ENCODE results near the gene MRPL24.
"Not testable (repeated sequence)": the region's sequence is repeated elsewhere in the genome, so short reads cannot be mapped to it uniquely, and the experiment has no call there.

Gene MRPL24

GRCh38 chr1:156760092-156760795 lies 19.4 kb upstream of the MRPL24 start:
- no peak for DNase-seq (ENCODE audit: low spot score)

GRCh38 chr1:156757572-156758253 lies 16.8 kb upstream of the MRPL24 start:
- DNase-seq (ENCODE audit: low spot score), result not testable (repeated sequence)

DNA sequence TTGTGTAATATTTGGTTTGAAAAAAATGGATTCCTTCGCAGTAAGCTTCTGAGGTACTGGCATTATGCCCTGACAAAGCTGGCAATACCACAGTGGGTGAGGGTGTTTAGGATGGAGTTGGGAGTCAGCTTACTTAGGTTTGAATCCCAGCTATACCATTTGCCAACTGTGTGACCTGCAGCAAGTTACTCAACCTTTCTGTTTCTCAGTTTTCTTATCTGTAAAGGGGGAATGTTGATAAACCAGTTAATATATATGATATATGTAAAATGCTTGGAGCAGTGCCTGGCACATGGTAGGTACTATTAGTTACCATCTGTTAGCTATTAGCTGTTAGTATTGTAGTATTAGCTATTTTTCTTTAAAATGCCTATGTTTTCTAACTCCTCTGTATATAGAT lies 15.5 kb upstream of the MRPL24 start:
- no peak for DNase-seq (ENCODE audit: low spot score)

- no peak for DNase-seq (ENCODE audit: low spot score)
These were observed 14.7 kb upstream of the MRPL24 start for GRCh38 chr1:156755527-156755950.

DNA sequence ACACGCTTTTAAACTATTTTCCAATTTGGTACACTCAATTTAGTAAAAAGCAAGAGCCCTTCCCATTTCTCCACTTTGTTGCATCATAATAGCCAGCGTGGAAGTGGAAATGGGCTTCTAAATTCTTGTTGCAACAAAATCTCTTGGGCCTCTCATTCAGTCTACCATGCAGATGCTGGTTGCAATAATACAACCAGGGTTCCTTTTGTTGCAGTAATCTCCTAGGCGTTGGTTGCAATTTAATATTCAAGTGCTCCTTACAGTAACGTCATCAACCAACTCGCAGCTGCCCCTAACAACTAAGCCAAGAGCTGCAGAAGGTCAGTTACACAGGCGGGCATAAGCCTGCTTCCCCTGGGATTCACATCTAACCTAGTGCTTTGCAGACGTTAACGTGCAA lies 13.3 kb upstream of the MRPL24 start:
- no peak for DNase-seq (ENCODE audit: low spot score)

DNA sequence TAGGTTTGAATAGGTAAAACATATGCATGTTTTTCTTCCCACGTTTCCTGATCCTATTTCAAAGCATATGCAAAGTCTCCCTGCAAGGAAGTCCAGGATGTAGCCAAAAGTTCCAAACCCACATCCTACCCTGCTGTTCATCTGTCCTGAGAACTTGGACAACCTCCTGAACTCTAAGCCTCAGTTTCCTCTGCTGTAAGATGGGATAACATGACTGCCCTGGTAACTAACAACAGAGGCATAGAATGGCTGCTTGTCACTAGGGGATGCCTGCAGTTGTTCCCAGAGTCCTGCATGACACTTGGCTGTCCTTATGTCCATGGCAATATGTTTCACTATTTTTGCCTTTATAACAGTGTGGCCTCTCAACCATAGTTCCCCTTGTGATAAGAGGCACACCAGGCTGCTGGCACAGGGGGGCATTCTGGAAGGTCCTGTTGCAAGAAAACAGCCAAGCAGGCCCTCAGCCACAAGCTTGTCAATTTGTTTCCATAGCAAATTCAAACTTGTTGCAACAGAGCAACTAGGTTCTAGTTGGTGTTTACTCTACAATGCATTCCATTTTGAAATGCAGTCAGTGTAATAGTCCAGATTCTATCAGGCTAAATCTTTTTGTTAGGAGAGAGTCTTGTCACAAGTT lies 12.1 kb upstream of the MRPL24 start:
- peak; percentile 36 for DNase-seq (ENCODE audit: low spot score)

- DNase-seq (ENCODE audit: low spot score), result peak; percentile 93
These were observed 11.0 kb upstream of the MRPL24 start for GRCh38 chr1:156751757-156752481.

DNA sequence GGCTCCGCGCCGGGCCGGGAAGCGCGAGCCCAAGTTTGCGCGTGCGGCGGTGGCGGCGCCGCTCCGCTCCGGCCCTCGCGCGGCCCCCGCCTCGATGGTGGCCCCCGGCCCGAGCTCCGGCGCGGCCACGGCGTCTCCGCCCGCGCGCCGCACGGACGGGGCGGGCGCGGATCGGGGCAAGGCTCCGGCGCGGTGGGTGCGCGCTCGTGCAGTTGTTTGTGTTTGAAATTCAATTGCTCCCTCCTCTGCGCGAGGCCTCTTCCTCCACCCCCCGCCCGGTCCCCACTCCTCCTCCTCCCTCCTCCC lies 10.5 kb upstream of the MRPL24 start, which contains the start of gene HDGF:
HDGF (minus strand) TSS at position 225 of the 306 bp plus-strand sequence. CDS start 246 bp downstream, outside the sequence.
- DNase-seq (ENCODE audit: low spot score), result no peak

DNA sequence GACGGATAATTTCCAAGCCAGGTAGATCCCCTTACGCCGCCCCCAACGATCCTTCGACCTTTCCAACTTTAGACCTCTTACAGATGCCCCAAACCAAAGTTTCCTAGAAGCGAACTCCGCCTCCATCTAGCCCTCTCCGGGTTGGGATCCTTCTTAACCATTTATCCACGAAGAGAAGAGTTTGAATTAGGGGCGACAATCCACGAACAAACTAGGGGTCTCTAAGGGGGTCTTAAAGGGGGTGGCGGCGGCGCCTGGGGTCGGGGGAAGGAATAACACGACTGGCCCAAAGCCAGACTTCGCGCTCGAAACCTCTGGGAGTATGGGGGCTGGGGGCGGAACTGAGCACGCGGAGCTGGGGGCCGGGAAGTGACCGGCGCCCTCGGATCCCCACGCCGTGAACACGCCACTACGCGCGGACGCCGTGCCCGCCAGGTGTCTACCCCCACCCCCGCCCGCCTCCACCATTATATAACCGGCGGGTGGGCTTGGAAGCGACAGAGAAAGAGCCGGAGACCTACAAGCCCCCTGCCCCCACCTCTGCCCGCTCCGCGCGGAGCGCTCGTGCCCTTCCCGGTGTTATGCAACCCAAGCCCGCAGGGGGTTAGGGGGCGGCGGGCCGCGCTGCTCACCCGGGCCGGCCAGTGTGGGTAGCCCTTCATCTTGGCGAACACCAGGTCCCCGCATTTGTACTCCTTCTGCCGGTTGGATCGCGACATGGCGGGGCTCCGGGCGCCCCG lies 10.0 kb upstream of the MRPL24 start:
- DNase-seq (ENCODE audit: low spot score), result peak; percentile 52

- no peak for DNase-seq (ENCODE audit: low spot score)
These were observed 9.3 kb upstream of the MRPL24 start for GRCh38 chr1:156750191-156750672.

- no peak for DNase-seq (ENCODE audit: low spot score)
These were observed 8.7 kb upstream of the MRPL24 start for GRCh38 chr1:156749419-156750118.

- DNase-seq (ENCODE audit: low spot score), result no peak
These were observed 8.0 kb upstream of the MRPL24 start for GRCh38 chr1:156748670-156749418.

DNA sequence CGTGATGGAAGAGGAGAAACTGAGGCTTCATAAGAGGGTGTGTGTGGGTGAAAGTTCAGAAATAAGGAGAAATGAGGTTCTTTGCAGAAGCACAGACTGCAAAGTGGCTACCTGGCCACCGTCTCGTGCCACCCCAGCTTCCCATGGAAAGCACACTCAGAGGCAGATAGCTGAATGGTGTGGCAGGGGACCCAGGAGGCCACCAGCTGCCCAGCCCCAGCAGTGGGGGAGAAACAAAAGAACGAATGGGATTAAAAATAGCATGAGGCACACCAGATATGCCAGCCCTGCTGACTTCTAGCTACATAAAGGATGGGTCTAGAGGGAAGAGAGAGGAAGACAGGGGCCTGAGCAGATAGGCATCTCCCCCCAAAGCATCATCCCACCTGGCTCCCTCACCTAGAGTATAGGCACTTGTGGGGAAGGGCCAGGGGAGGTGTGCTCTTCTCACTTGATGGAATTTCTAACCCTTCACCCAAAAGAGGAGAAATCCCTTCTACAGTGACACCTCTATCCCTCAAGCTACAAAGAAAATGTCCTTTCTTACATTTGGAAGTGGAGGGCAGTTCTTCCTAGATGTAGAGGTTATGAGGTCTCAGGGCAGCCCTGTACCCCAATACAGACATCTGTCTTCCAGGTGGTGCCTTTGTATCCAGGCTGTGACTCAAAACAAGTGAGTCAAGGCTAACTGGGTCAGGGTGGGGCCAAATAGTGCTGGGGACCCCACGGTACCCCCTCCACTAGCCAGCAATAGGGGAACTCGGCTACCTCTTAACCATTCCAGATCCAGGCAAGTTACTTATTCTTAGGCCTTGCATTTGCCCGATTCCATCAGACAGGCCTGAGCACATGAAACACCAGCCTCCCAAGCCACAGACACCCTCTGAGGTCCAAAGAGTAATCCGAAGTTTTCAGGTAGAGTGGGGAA lies 7.1 kb upstream of the MRPL24 start:
- DNase-seq (ENCODE audit: low spot score), result no peak

DNA sequence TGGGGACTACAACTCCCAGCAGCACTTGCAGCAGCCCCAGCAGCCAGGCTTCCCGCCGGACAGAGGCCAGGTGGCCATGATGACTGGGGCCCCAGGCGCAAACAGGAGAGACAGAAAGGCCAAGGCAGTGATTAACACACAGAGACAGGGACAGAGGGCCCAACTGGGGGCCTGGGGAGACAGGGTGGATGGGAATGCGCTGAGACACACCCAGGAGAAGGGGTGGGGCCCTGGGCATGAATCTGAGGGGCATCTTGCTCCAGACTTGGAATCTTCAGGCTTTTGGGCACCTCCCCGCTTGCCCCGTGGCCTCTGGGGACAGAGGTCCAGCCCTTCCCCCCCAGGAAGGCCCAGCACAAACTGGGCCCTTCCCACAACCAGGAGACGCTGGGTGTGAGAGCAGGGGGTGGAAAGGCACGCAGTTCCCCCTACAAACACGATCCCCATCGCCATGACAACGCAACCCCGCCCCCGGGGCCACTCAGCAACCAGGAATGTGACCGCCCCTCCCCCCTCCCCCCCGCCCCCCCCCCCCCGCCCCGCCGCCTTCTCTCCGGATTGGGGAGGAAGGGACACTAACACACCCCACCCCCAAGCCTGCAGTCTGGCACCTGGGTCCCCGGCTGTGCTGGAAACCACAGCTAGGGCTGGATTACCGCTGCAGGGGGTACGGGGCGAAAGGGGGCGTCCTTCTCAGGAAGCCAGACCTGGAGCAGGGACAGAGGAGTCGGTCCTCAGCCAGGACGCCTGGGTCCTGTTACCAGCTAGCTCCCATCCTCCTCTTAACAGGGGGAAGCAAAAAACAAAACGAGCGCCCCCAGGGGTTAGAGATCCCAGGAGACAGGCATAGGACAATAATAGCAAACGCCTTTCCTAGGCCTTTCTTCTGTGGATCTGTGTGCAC lies 6.1 kb upstream of the MRPL24 start:
- DNase-seq (ENCODE audit: low spot score), result peak; percentile 99

DNA sequence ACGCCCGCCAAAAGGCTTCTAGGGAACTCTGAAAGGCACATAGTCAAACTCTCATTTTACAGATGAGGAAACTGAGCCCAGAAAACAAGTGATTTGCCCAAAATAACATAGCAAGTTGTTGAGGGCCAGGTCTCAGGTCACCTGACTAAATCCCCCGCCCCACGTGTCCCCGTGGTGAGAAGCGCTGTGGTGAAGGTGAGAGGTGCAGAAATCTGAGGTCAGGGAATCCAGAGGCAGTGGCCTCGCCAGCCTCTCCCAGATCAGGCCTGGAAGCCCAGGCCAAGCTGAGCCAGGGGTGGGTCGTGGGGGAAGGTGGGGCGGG lies 5.5 kb upstream of the MRPL24 start:
- DNase-seq (ENCODE audit: low spot score), result no peak

- DNase-seq (ENCODE audit: low spot score), result no peak
These were observed 5.0 kb upstream of the MRPL24 start for GRCh38 chr1:156745881-156746280.

DNA sequence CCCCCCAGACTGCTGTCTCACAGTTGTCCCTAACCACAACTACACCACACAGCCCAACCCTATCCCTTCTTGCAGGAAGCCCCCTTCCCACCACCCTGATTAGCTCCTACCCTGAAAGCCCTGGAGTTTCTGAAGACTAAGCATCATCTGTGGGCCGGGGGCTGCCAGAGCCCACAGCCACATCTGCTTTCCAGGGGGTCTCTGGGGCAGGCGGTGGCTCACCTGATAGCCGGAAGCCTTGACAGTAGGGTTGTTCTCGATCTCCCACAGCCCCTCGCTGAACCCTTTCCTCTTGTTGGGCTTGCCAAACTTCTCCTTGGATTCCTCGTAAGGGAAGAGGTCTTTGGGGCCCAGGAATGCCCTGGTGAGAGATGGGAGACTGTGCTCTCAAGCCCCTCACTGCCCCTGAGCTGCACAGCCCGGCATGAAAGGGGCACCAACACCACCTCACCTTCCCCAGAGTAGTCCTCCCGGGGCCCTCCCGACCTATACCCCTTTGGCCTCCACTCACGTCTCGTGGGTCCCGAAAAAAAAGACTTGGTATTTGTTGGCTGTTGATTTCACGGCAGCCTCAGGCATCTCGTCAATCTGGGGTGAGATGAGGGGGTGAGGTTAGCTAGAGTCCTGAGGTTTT lies 4.0 kb upstream of the MRPL24 start:
- no peak for DNase-seq (ENCODE audit: low spot score)

- DNase-seq (ENCODE audit: low spot score), result no peak
These were observed 3.5 kb upstream of the MRPL24 start for GRCh38 chr1:156744344-156744743.

All from hepatic stellate cell (primary cell).